OCI-LY7 (cell line): ENCODE data around the gene AGBL4. TPM values are rescaled to one million over a fixed set of nuclear protein-coding genes. Genes with fewer than 3 reads are reported as not detected.

Experiments used
- BruUV-seq: library from RNA; stranded (reverse); fragments of 400-500 nt; replicated peaks from 2 replicates; lab custom pipeline; 2021; lab: Mats Ljungman, UMichigan
- CTCF ChIA-PET: fragments of 300-600 bp; sonication (Branson Sonifier 250); formaldehyde crosslinking; loops from one replicate; lab custom pipeline; 2022; ENCODE audit warnings: antibody characterized with exemption; ENCODE audit not compliant: unreplicated experiment; lab: Charles Lee
- POLR2A ChIA-PET: fragments of 300-600 bp; sonication (Branson Sonifier 250); formaldehyde crosslinking; loops from one replicate; lab custom pipeline; 2022; ENCODE audit warnings: antibody characterized with exemption; lab: Charles Lee
- DNase-seq: peaks from one replicate; pipeline ENCODE4 v3.0.0-alpha.2; 2015; ENCODE audit warnings: low spot score
- H2AFZ ChIP-seq: fragments of 200-600 bp; sonication (generic), shearing (Covaris generic); 2 replicates; pipeline ENCODE4 v1.6.1; 2014; ENCODE audit warnings: mild to moderate bottlenecking, antibody characterized with exemption, low read length, moderate library complexity
- H3K27ac ChIP-seq: fragments of 200-600 bp; sonication (generic); 2 replicates; pipeline ENCODE4 v1.5.1; 2014; ENCODE audit warnings: mixed run types, low read depth, mild to moderate bottlenecking, moderate library complexity, low read length, inconsistent platforms; ENCODE audit not compliant: poor library complexity, severe bottlenecking
- H3K36me3 ChIP-seq: fragments of 200-600 bp; sonication (generic); 2 replicates; pipeline ENCODE4 v1.6.1; 2014; ENCODE audit warnings: mild to moderate bottlenecking, antibody characterized with exemption, low read length, moderate library complexity, mixed read lengths; ENCODE audit not compliant: insufficient read depth
- H3K4me1 ChIP-seq: fragments of 200-600 bp; sonication (generic); 2 replicates; pipeline ENCODE4 v1.5.1; 2014; ENCODE audit warnings: mild to moderate bottlenecking, low read length; ENCODE audit not compliant: insufficient read depth, poor library complexity, severe bottlenecking
- H3K4me2 ChIP-seq: fragments of 200-600 bp; sonication (generic); 2 replicates; pipeline ENCODE4 v1.6.1; 2014; ENCODE audit warnings: mild to moderate bottlenecking, low read length
- H3K4me3 ChIP-seq: fragments of 200-600 bp; sonication (generic); 2 replicates; pipeline ENCODE4 v1.5.1; 2014; ENCODE audit warnings: mild to moderate bottlenecking, low read depth, low read length; ENCODE audit not compliant: poor library complexity, severe bottlenecking
- H3K79me2 ChIP-seq: fragments of 200-600 bp; sonication (generic); 2 replicates; pipeline ENCODE4 v1.6.1; 2016; ENCODE audit warnings: low read depth, mild to moderate bottlenecking, low read length, moderate library complexity, mixed read lengths; ENCODE audit not compliant: insufficient read depth
- H3K9me2 ChIP-seq: fragments of 200-600 bp; sonication (generic); 2 replicates; pipeline ENCODE4 v1.6.1; 2016; ENCODE audit warnings: mild to moderate bottlenecking, low read length, mixed read lengths; ENCODE audit not compliant: insufficient read depth
- H3K9me3 ChIP-seq: fragments of 200-600 bp; sonication (generic); 2 replicates; pipeline ENCODE4 v1.6.1; 2014; ENCODE audit warnings: mild to moderate bottlenecking, mixed run types, low read length, mixed read lengths
- H4K20me1 ChIP-seq: fragments of 200-600 bp; sonication (generic); 2 replicates; pipeline ENCODE4 v1.6.1; 2014; ENCODE audit warnings: mild to moderate bottlenecking, antibody characterized with exemption, low read length, moderate library complexity, mixed read lengths; ENCODE audit not compliant: insufficient read depth
- CTCF ChIP-seq: fragments of 200-600 bp; sonication (generic); conservative IDR thresholded peaks from 2 replicates; pipeline ENCODE4 v1.5.1; 2014; ENCODE audit warnings: mild to moderate bottlenecking, antibody characterized with exemption, low read length, moderate library complexity, mixed read lengths
- EZH2phosphoT487 ChIP-seq: fragments of 200-600 bp; sonication (generic); IDR thresholded peaks from 2 replicates; pipeline ENCODE4 v1.6.1; 2018; ENCODE audit warnings: low read depth, borderline replicate concordance, mild to moderate bottlenecking, mixed run types, antibody characterized with exemption, low read length, moderate library complexity, mixed read lengths
- intact Hi-C: fragments of 100-400 bp; cut with micrococcal nuclease; formaldehyde crosslinking; loops from one replicate; pipeline ENCODE4 v1.10.0; 2022; ENCODE audit not compliant: unreplicated experiment
- total RNA-seq, 2 experiments: library from RNA; depleted of rRNA in 1 of 2; stranded (reverse); fragments of >200 nt in 1 of 2; shearing (Covaris generic) in 1 of 2; gene quantifications; 2 replicates each; pipeline ENCODE4 v1.2.3, GENCODE V29; 2014 to 2022

The AGBL4 gene
- total RNA-seq, 2 experiments from 2014 or later, result not detected

GRCh38 chr1:49576327-49576901 is 447.3 kb downstream of the AGBL4 start:
- Histone ChIP-seq H3K27ac (no peak overlapping the region), H3K4me2 (no peak overlapping the region), H3K4me1 (no peaks in the 10 kb centered on the region), H2AFZ (no peak overlapping the region), H3K9me3 (no peaks in the 10 kb centered on the region), H3K9me2 (no peaks in the 10 kb centered on the region), H3K36me3 (no peaks in the 10 kb centered on the region), H4K20me1 (no peaks in the 10 kb centered on the region), H3K79me2 (no peaks in the 10 kb centered on the region), H3K4me3 (no peak overlapping the region)
- BruUV-seq, result no TSS peak
- ChIA-PET CTCF (no interaction called here), POLR2A (no interaction called here)
- intact Hi-C loops, result no loop called here
- no peak for DNase-seq
- TF ChIP-seq EZH2phosphoT487 (no peak), CTCF (no peak)

DNA sequence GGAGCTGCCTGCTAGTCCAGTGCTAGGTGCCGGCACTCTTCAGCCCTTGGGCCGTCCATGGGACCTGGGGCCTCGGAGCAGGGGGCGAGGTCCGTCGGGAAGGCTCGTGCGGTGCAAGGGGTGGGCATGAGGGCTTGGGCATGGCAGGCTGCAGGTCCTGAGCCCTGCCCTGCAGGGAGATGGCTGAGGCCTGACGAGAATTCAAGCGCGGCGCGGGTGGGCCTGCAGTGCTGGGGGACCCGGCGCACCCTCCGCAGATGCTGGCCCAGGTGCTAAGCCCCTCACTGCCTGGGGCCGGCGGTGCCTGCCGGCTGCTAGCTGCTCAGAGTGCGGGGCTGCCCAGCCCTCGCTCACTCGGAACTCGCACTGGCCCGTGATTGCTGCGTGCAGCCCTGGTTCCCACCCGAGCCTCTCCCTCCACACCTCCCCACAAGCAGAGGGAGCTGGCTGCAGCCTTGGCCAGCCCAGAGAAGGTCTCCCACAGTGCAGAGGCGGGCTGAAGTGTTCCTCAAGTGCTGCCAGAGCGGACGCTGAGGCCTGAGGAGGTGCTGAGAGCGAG is 467.0 kb downstream of the AGBL4 start:
- POLR2A ChIA-PET, result no interaction called here

More for the DNA sequence above, 467.0 kb downstream of the AGBL4 start:
- no peaks in the 10 kb centered on the region for H3K9me3 ChIP-seq
- CTCF ChIA-PET, result no interaction called here
- TF ChIP-seq CTCF (no peak), EZH2phosphoT487 (no peak)
- no peaks in the 10 kb centered on the region for H3K4me1 ChIP-seq
- intact Hi-C loops, result no loop called here
- H3K9me2 ChIP-seq, result no peaks in the 10 kb centered on the region
- H3K79me2 ChIP-seq, result no peaks in the 10 kb centered on the region
- H2AFZ ChIP-seq, result no peak overlapping the region
- no peaks in the 10 kb centered on the region for H4K20me1 ChIP-seq
- H3K4me2 ChIP-seq, result no peak overlapping the region
- BruUV-seq, result no TSS peak
- no peak for DNase-seq
- H3K36me3 ChIP-seq, result no peaks in the 10 kb centered on the region
- no peak overlapping the region for H3K4me3 ChIP-seq
- no peak overlapping the region for H3K27ac ChIP-seq
